ENCODE measurements around the gene TK2. TPM values are rescaled to one million over a fixed set of nuclear protein-coding genes. Genes with fewer than 3 reads are reported as not detected.
"Not testable (repeated sequence)": the region's sequence is repeated elsewhere in the genome, so short reads cannot be mapped to it uniquely, and the experiment has no call there.

TK2 gene
- total RNA-seq, 1 donor from 2014 or later, result 5.9 TPM

GRCh38 chr16:66511602-66512271, 38.2 kb downstream of the TK2 start:
- no peak overlapping the region for H3K4me3 Mint-ChIP-seq (ENCODE audit: low read depth)
- intact Hi-C loops (cut with micrococcal nuclease), result no loop called here
- no peaks in the 10 kb centered on the region for H3K27me3 Mint-ChIP-seq (ENCODE audit: low read depth)
- no peak overlapping the region for H3K27ac Mint-ChIP-seq
- peaks cover 18% of the 10 kb centered on the region for H3K4me1 Mint-ChIP-seq (ENCODE audit: low read depth)
- peaks cover 10% of the 10 kb centered on the region for H3K36me3 Mint-ChIP-seq (ENCODE audit: low read depth)
- H3K9me3 Mint-ChIP-seq, result no peaks in the 10 kb centered on the region
- no peak for DNase-seq (ENCODE audit: low spot score)

- Mint-ChIP-seq H3K4me3 (ENCODE audit: low read depth) (no peak overlapping the region), H3K9me3 (no peaks in the 10 kb centered on the region), H3K27ac (no peak overlapping the region), H3K36me3 (ENCODE audit: low read depth) (peaks cover 5% of the 10 kb centered on the region), H3K27me3 (ENCODE audit: low read depth) (no peaks in the 10 kb centered on the region), H3K4me1 (ENCODE audit: low read depth) (peaks cover 11% of the 10 kb centered on the region)
- intact Hi-C loops (cut with micrococcal nuclease), result no loop called here
- DNase-seq (ENCODE audit: low spot score), result no peak
Observed at GRCh38 chr16:66510711-66511601, 39.0 kb downstream of the TK2 start.

GRCh38 chr16:66510298-66510697, 39.6 kb downstream of the TK2 start:
- no peak overlapping the region for H3K4me3 Mint-ChIP-seq (ENCODE audit: low read depth)
- H3K27me3 Mint-ChIP-seq (ENCODE audit: low read depth), result no peaks in the 10 kb centered on the region
- intact Hi-C loops (cut with micrococcal nuclease), result no loop called here
- no peak overlapping the region for H3K27ac Mint-ChIP-seq
- H3K9me3 Mint-ChIP-seq, result no peaks in the 10 kb centered on the region
- peaks cover 5% of the 10 kb centered on the region for H3K36me3 Mint-ChIP-seq (ENCODE audit: low read depth)
- peaks cover 4% of the 10 kb centered on the region for H3K4me1 Mint-ChIP-seq (ENCODE audit: low read depth)
- DNase-seq (ENCODE audit: low spot score), result no peak

GRCh38 chr16:66509576-66509975, 40.3 kb downstream of the TK2 start:
- intact Hi-C loops (cut with micrococcal nuclease), result no loop called here
- Mint-ChIP-seq H3K4me1 (ENCODE audit: low read depth) (peaks cover 2% of the 10 kb centered on the region), H3K4me3 (ENCODE audit: low read depth) (no peak overlapping the region), H3K9me3 (no peaks in the 10 kb centered on the region), H3K27ac (no peak overlapping the region), H3K36me3 (ENCODE audit: low read depth) (peaks cover 5% of the 10 kb centered on the region), H3K27me3 (ENCODE audit: low read depth) (no peaks in the 10 kb centered on the region)
- DNase-seq (ENCODE audit: low spot score), result no peak

- H3K27me3 Mint-ChIP-seq (ENCODE audit: low read depth), result no peaks in the 10 kb centered on the region
- no peak overlapping the region for H3K27ac Mint-ChIP-seq
- DNase-seq (ENCODE audit: low spot score), result no peak
- H3K36me3 Mint-ChIP-seq (ENCODE audit: low read depth), result peaks cover 5% of the 10 kb centered on the region
- no peak overlapping the region for H3K4me3 Mint-ChIP-seq (ENCODE audit: low read depth)
- intact Hi-C loops (cut with micrococcal nuclease), result no loop called here
- no peaks in the 10 kb centered on the region for H3K9me3 Mint-ChIP-seq
- peaks cover 2% of the 10 kb centered on the region for H3K4me1 Mint-ChIP-seq (ENCODE audit: low read depth)
Observed at GRCh38 chr16:66508914-66509496, 40.9 kb downstream of the TK2 start.

- intact Hi-C loops (cut with micrococcal nuclease), result no loop called here
- H3K36me3 Mint-ChIP-seq (ENCODE audit: low read depth), result peaks cover 5% of the 10 kb centered on the region
- H3K9me3 Mint-ChIP-seq, result no peaks in the 10 kb centered on the region
- H3K4me3 Mint-ChIP-seq (ENCODE audit: low read depth), result no peak overlapping the region
- H3K27me3 Mint-ChIP-seq (ENCODE audit: low read depth), result no peaks in the 10 kb centered on the region
- peaks cover 2% of the 10 kb centered on the region for H3K4me1 Mint-ChIP-seq (ENCODE audit: low read depth)
- H3K27ac Mint-ChIP-seq, result no peak overlapping the region
- no peak for DNase-seq (ENCODE audit: low spot score)
Observed at GRCh38 chr16:66508248-66508913, 41.5 kb downstream of the TK2 start.

- Mint-ChIP-seq H3K27ac (no peak overlapping the region), H3K4me3 (ENCODE audit: low read depth) (no peak overlapping the region)
Observed at GRCh38 chr16:66507731-66508239, 42.1 kb downstream of the TK2 start.

GRCh38 chr16:66503612-66504011, 46.3 kb downstream of the TK2 start:
- Mint-ChIP-seq H3K27ac (no peak overlapping the region), H3K4me3 (ENCODE audit: low read depth) (no peak overlapping the region), H3K9me3 (no peaks in the 10 kb centered on the region), H3K4me1 (ENCODE audit: low read depth) (peaks cover 3% of the 10 kb centered on the region), H3K27me3 (ENCODE audit: low read depth) (peaks cover 6% of the 10 kb centered on the region), H3K36me3 (ENCODE audit: low read depth) (no peaks in the 10 kb centered on the region)
- no peak for DNase-seq (ENCODE audit: low spot score)
- intact Hi-C loops (cut with micrococcal nuclease), result no loop called here

More at GRCh38 chr16:66507731-66508239, 42.1 kb downstream of the TK2 start:
- Mint-ChIP-seq H3K4me1 (ENCODE audit: low read depth) (peaks cover 5% of the 10 kb centered on the region), H3K27me3 (ENCODE audit: low read depth) (no peaks in the 10 kb centered on the region), H3K36me3 (ENCODE audit: low read depth) (peaks cover 3% of the 10 kb centered on the region), H3K9me3 (no peaks in the 10 kb centered on the region)
- intact Hi-C loops (cut with micrococcal nuclease), result no loop called here
- DNase-seq (ENCODE audit: low spot score), result no peak

- peaks cover 9% of the 10 kb centered on the region for H3K27me3 Mint-ChIP-seq (ENCODE audit: low read depth)
- H3K4me1 Mint-ChIP-seq (ENCODE audit: low read depth), result peaks cover 3% of the 10 kb centered on the region
- H3K36me3 Mint-ChIP-seq (ENCODE audit: low read depth), result no peaks in the 10 kb centered on the region
- no peak overlapping the region for H3K4me3 Mint-ChIP-seq (ENCODE audit: low read depth)
- DNase-seq (ENCODE audit: low spot score), result no peak
- intact Hi-C loops (cut with micrococcal nuclease), result no loop called here
- H3K27ac Mint-ChIP-seq, result no peak overlapping the region
- no peaks in the 10 kb centered on the region for H3K9me3 Mint-ChIP-seq
Observed at GRCh38 chr16:66503030-66503429, 46.9 kb downstream of the TK2 start.

GRCh38 chr16:66502020-66502913, 47.7 kb downstream of the TK2 start:
- intact Hi-C loops (cut with micrococcal nuclease), result no loop called here
- no peak for DNase-seq (ENCODE audit: low spot score)
- no peaks in the 10 kb centered on the region for H3K9me3 Mint-ChIP-seq
- H3K36me3 Mint-ChIP-seq (ENCODE audit: low read depth), result no peaks in the 10 kb centered on the region
- H3K4me1 Mint-ChIP-seq (ENCODE audit: low read depth), result peaks cover 3% of the 10 kb centered on the region
- no peak overlapping the region for H3K4me3 Mint-ChIP-seq (ENCODE audit: low read depth)
- H3K27me3 Mint-ChIP-seq (ENCODE audit: low read depth), result peaks cover 9% of the 10 kb centered on the region
- no peak overlapping the region for H3K27ac Mint-ChIP-seq

- H3K4me1 Mint-ChIP-seq (ENCODE audit: low read depth); H3K4me3 Mint-ChIP-seq (ENCODE audit: low read depth); H3K36me3 Mint-ChIP-seq (ENCODE audit: low read depth); H3K27ac Mint-ChIP-seq; DNase-seq (ENCODE audit: low spot score); H3K9me3 Mint-ChIP-seq; intact Hi-C loops (cut with micrococcal nuclease): not testable (repeated sequence)
- peaks cover 13% of the 10 kb centered on the region for H3K27me3 Mint-ChIP-seq (ENCODE audit: low read depth)
Observed at GRCh38 chr16:66501563-66501962, 48.4 kb downstream of the TK2 start.

- H3K27me3 Mint-ChIP-seq (ENCODE audit: low read depth), result peaks cover 13% of the 10 kb centered on the region
- H3K9me3 Mint-ChIP-seq; H3K36me3 Mint-ChIP-seq (ENCODE audit: low read depth); H3K4me1 Mint-ChIP-seq (ENCODE audit: low read depth); DNase-seq (ENCODE audit: low spot score); intact Hi-C loops (cut with micrococcal nuclease); H3K27ac Mint-ChIP-seq; H3K4me3 Mint-ChIP-seq (ENCODE audit: low read depth): not testable (repeated sequence)
Observed at GRCh38 chr16:66497921-66498320, 52.0 kb downstream of the TK2 start.
